Stomach (tissue), 9 donors: Measurements from ENCODE around the gene JMJD7. TPM values are rescaled to one million over a fixed set of nuclear protein-coding genes. Genes with fewer than 3 reads are reported as not detected.

Source experiments
- DNase-seq, 2 donors: peaks; one replicate each; pipeline versions ENCODE4 v3.0.0 to v3.0.0-alpha.2; 2013 to 2019
- H3K27ac ChIP-seq, 5 donors: fragments of 200-600 bp in 4 of 5; sonication (generic) in 4 of 5; one replicate each; pipeline ENCODE4 v1.5.1; 2013 to 2019; ENCODE audit warnings: mild to moderate bottlenecking in 1 of 5, moderate library complexity in 1 of 5
- H3K27me3 ChIP-seq, 3 donors: fragments of 200-600 bp; sonication (generic); one replicate each; pipeline ENCODE4 v1.5.1; 2017 to 2019; ENCODE audit warnings: mixed run types in 1 of 3
- H3K36me3 ChIP-seq, 4 donors: fragments of 200-600 bp; sonication (generic); 1 replicate in 3 of 4; 2 replicates in 1 of 4; pipeline ENCODE4 v1.5.1; 2016 to 2019
- H3K4me1 ChIP-seq, 4 donors: fragments of 200-600 bp; sonication (generic); one replicate each; pipeline ENCODE4 v1.5.1; 2016 to 2019
- H3K4me3 ChIP-seq, 4 donors: fragments of 200-600 bp; sonication (generic) in 3 of 4; one replicate each; pipeline ENCODE4 v1.5.1; 2016 to 2019; ENCODE audit warnings: mild to moderate bottlenecking in 1 of 4
- H3K9me3 ChIP-seq, 4 donors: fragments of 200-600 bp; sonication (generic); one replicate each; pipeline ENCODE4 v1.5.1; 2016 to 2019
- CTCF ChIP-seq, 7 experiments: fragments of 450-650 bp in 4 of 7; fragments of 200-600 bp in 3 of 7; sonication (generic) in 3 of 7; IDR thresholded peaks; one replicate each; pipeline ENCODE4 v1.5.1; 2016 to 2019; ENCODE audit warnings: antibody characterized with exemption in 7 of 7, control low read depth in 2 of 7, mild to moderate bottlenecking in 1 of 7
- EP300 ChIP-seq: sonication (generic); formaldehyde crosslinking; IDR thresholded peaks from one replicate; pipeline ENCODE4 v1.6.1; 2017; ENCODE audit warnings: antibody characterized with exemption
- POLR2A ChIP-seq, 4 donors: fragments of 450-650 bp; IDR thresholded peaks; one replicate each; pipeline ENCODE4 v1.6.1; 2016; ENCODE audit warnings: antibody characterized with exemption in 4 of 4, control low read depth in 2 of 4, mild to moderate bottlenecking in 1 of 4, moderate library complexity in 1 of 4
- POLR2AphosphoS5 ChIP-seq, 3 donors: sonication (generic); formaldehyde crosslinking; IDR thresholded peaks; one replicate each; pipeline ENCODE4 v1.6.1; 2016; ENCODE audit warnings: antibody characterized with exemption in 3 of 3
- WGBS, 5 donors: extraction: QIAGEN DNeasy Blood & Tissue Kit in 3 of 5; methylation state at CpG; one replicate each; pipeline versions ENCODE4 v1.1.5 to v1.1.7; 2013 to 2018; 5-methylcytosine and 5-hydroxymethylcytosine counted together
- intact Hi-C: fragments of 100-400 bp; cut with DNase I; formaldehyde crosslinking; loops from one replicate; pipeline ENCODE4 v1.15.1; 2023; ENCODE audit warnings: low total_unique reads
- polyA plus RNA-seq, 3 donors: library from polyadenylated mRNA; stranded (reverse); fragments of 200-250 nt; gene quantifications; one replicate each; pipeline ENCODE4 v1.2.3, GENCODE V29; 2013
- total RNA-seq, 5 donors: library from RNA; depleted of rRNA; stranded (reverse); fragments of >200 nt; gene quantifications; one replicate each; pipeline versions ENCODE4 v1.1.0 to v1.2.3, GENCODE V29; 2014 to 2016
- donor health status: healthy with polysubstance abuse.
- donor health status: Bipolar disorder and iron deficiency.
- donor health status: healthy.

JMJD7 gene
- total and polyA plus RNA-seq, 8 donors: 0.55 to 24.2 (median 10.0) TPM; not detected in 2

- Histone ChIP-seq H3K36me3 (peaks cover 67 to 97% (median 88%) of the 10 kb centered on the region in 4 donors), H3K27ac (no peak overlapping the region), H3K4me1 (peaks cover 0 to 14% (median 6%) of the 10 kb centered on the region in 4 donors), H3K27me3 (no peaks in the 10 kb centered on the region), H3K4me3 (no peak overlapping the region), H3K9me3 (no peaks in the 10 kb centered on the region)
- intact Hi-C loops: no loop called here
- TF ChIP-seq POLR2AphosphoS5 (IDR thresholded peaks at IDR 0.05): no peak
- 79 to 93% (median 81%) methylated on average over 3 to 4 of the region's 4 CpGs for WGBS, 5 donors
- DNase-seq: no peak
These were observed 6.1 kb upstream of the JMJD7 start for GRCh38 chr15:41821831-41822230.

GRCh38 chr15:41822471-41822870 is 5.4 kb upstream of the JMJD7 start:
- intact Hi-C loops: no loop called here
- no peak for DNase-seq
- no peak for TF ChIP-seq CTCF (IDR thresholded peaks at IDR 0.05)
- no peak for TF ChIP-seq EP300
- no peak for TF ChIP-seq POLR2AphosphoS5 (IDR thresholded peaks at IDR 0.05)
- no peak for TF ChIP-seq POLR2A (IDR thresholded peaks at IDR 0.05)
- Histone ChIP-seq H3K27ac (no peak overlapping the region), H3K27me3 (no peaks in the 10 kb centered on the region), H3K4me3 (no peak overlapping the region), H3K4me1 (peaks cover 4 to 19% (median 12%) of the 10 kb centered on the region in 4 donors), H3K9me3 (no peaks in the 10 kb centered on the region), H3K36me3 (peaks cover 61 to 91% (median 81%) of the 10 kb centered on the region in 4 donors)
- 90 to 98% (median 95%) methylated on average over 4 to 6 of the region's 6 CpGs for WGBS, 5 donors

GRCh38 chr15:41822957-41823356 is 4.9 kb upstream of the JMJD7 start:
- intact Hi-C loops: no loop called here
- Histone ChIP-seq H3K4me3 (no peak overlapping the region), H3K36me3 (peaks cover 56 to 86% (median 76%) of the 10 kb centered on the region in 4 donors), H3K4me1 (peaks cover 6 to 24% (median 13%) of the 10 kb centered on the region in 4 donors), H3K27ac (no peak overlapping the region), H3K9me3 (no peaks in the 10 kb centered on the region), H3K27me3 (no peaks in the 10 kb centered on the region)
- WGBS, 5 donors: 87 to 97% (median 95%) methylated on average over 4 to 6 of the region's 6 CpGs
- no peak for DNase-seq
- TF ChIP-seq POLR2A (IDR thresholded peaks at IDR 0.05) (no peak), POLR2AphosphoS5 (IDR thresholded peaks at IDR 0.05) (no peak), CTCF (IDR thresholded peaks at IDR 0.05) (no peak)

GRCh38 chr15:41823502-41823901 is 4.4 kb upstream of the JMJD7 start:
- intact Hi-C loops: no loop called here
- Histone ChIP-seq H3K4me1 (peaks cover 6 to 29% (median 16%) of the 10 kb centered on the region in 4 donors), H3K36me3 (peaks cover 51 to 80% (median 71%) of the 10 kb centered on the region in 4 donors), H3K4me3 (no peak overlapping the region), H3K9me3 (no peaks in the 10 kb centered on the region), H3K27ac (no peak overlapping the region), H3K27me3 (no peaks in the 10 kb centered on the region)
- DNase-seq: no peak
- 89 to 100% (median 93%) methylated on average over 7 to 11 of the region's 11 CpGs for WGBS, 5 donors
- TF ChIP-seq POLR2A (IDR thresholded peaks at IDR 0.05): no peak

GRCh38 chr15:41824062-41824745 is 3.7 kb upstream of the JMJD7 start:
- intact Hi-C loops: no loop called here
- whole genome bisulfite sequencing, 5 donors: 92 to 95% (median 94%) methylated on average over 19 of the region's 19 CpGs
- DNase-seq: no peak
- no peak overlapping the region for H3K27ac ChIP-seq
- TF ChIP-seq POLR2AphosphoS5 (IDR thresholded peaks at IDR 0.05) (no peak), POLR2A (IDR thresholded peaks at IDR 0.05) (no peak), EP300 (no peak), CTCF (IDR thresholded peaks at IDR 0.05) (no peak)
- H3K4me3 ChIP-seq: no peak overlapping the region
- H3K36me3 ChIP-seq: peaks cover 44 to 73% (median 64%) of the 10 kb centered on the region in 4 donors
- no peaks in the 10 kb centered on the region for H3K9me3 ChIP-seq
- H3K4me1 ChIP-seq: peaks cover 13 to 36% (median 23%) of the 10 kb centered on the region in 4 donors
- H3K27me3 ChIP-seq: no peaks in the 10 kb centered on the region
